ENCODE data around the gene IQSEC1. TPM values are rescaled to one million over a fixed set of nuclear protein-coding genes. Genes with fewer than 3 reads are reported as not detected.

Gene IQSEC1
- total and polyA plus RNA-seq, 10 of the 15 experiments (the other 5 are each of a cell fraction or from before 2014, with no cell fraction given), result 0.92 to 55.2 (median 8.5) TPM

DNA sequence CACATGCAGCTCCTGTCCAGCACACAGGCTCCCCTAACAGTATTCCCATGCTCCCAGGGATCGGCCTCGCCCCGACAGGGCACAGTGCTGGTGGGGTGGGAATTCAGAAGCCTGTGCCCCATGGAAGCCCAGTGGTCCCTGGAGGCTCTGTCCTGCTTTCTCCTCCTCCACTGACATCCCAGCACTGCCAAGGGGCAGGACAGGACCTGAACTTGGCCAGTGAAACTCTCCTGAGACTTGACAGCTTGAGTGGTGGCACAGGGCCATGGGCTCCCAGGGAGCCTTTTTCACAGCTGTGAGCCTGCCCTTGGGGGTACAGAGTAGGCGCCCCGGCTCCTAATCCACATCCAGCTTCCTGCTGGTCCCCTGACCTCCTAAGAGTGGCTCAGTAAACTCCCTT lies 38.4 kb downstream of the IQSEC1 start:
- in situ Hi-C loops (cut with MboI), result no loop called here
- Histone ChIP-seq H2AFZ (ENCODE audit: control insufficient read depth, low read depth, low read length) (no peak overlapping the region), H3K9ac (ENCODE audit: control insufficient read depth, insufficient read depth, low read length) (no peak overlapping the region), H3K36me3 (ENCODE audit: control insufficient read depth in 2 of 2, insufficient read depth in 2 of 2, low read length in 1 of 2) (no peaks in the 10 kb centered on the region), H3K27me3 (replicated peaks in 1 of 2; ENCODE audit: control insufficient read depth in 2 of 2, insufficient read depth in 2 of 2, low read length in 1 of 2) (no peaks in the 10 kb centered on the region), H3K79me2 (ENCODE audit: control insufficient read depth, insufficient read depth, low read length) (no peaks in the 10 kb centered on the region), H3K4me1 (ENCODE audit: control insufficient read depth, insufficient read depth, low read length) (peaks cover 2% of the 10 kb centered on the region), H4K20me1 (ENCODE audit: control insufficient read depth, insufficient read depth) (no peaks in the 10 kb centered on the region), H3K4me2 (ENCODE audit: control insufficient read depth, insufficient read depth) (no peak overlapping the region), H3K27ac (ENCODE audit: control insufficient read depth, insufficient read depth) (no peak overlapping the region), H3K4me3 (no peak overlapping the region), H3K9me3 (replicated peaks; ENCODE audit: control insufficient read depth, insufficient read depth, low read length) (no peaks in the 10 kb centered on the region)
- no TSS peak for BruUV-seq (replicated peaks)
- RAD21 ChIA-PET (ENCODE audit: unreplicated experiment), result no interaction called here
- CTCF ChIA-PET, result interaction anchor here (1.1 kb wide), 1 partner anchor 51 kb away, joined by 4 read pairs; no protein-coding TSS in a partner anchor
- DNase-seq (ENCODE audit: low read depth, low spot score), result no peak
- POLR2A ChIA-PET, result no interaction called here
- 99% methylated on average over 5 of the region's 5 CpGs for WGBS (ENCODE audit: insufficient coverage, insufficient replicate concordance, low lambda C conversion rate, missing lambda C conversion rate)
- no peak for ATAC-seq
- SMC1A ChIA-PET (ENCODE audit: uncharacterized antibody, unreplicated experiment), result interaction anchor here (0.7 to 1.1 kb wide), 2 partner anchors 36 to 39 kb away, joined by 3 read pairs; no protein-coding TSS in a partner anchor
- intact Hi-C loops (cut with micrococcal nuclease; ENCODE audit: unreplicated experiment), result no loop called here
- FAIRE-seq, result no peak
- TF ChIP-seq NR2C2 (IDR thresholded peaks at IDR 0.05; ENCODE audit: borderline replicate concordance, control insufficient read depth, insufficient read length, low read depth) (no peak), HDAC2 (IDR thresholded peaks at IDR 0.05) (no peak), JUNB (IDR thresholded peaks at IDR 0.05) (no peak), FOS (IDR thresholded peaks at IDR 0.05; ENCODE audit: borderline replicate concordance, extremely low read depth, insufficient read length) (no peak), STAT3 (IDR thresholded peaks at IDR 0.05; ENCODE audit: low read depth, low read length) (no peak), SMAD5 (IDR thresholded peaks at IDR 0.05; ENCODE audit: low read depth) (no peak), LARP7 (IDR thresholded peaks at IDR 0.05) (no peak), STAT1 (conservative IDR thresholded peaks at IDR 0.05) (no peak), ZNF207 (IDR thresholded peaks at IDR 0.05; ENCODE audit: borderline replicate concordance) (no peak), SUPT20H (IDR thresholded peaks at IDR 0.05; ENCODE audit: borderline replicate concordance, control insufficient read depth, low read depth, low read length) (no peak), SP1 (IDR thresholded peaks at IDR 0.05; ENCODE audit: low read depth, low read length) (no peak), CREB1 (IDR thresholded peaks at IDR 0.05; ENCODE audit: low read depth) (no peak), HDAC6 (IDR thresholded peaks at IDR 0.05; ENCODE audit: unreplicated experiment) (no peak), YY1 (IDR thresholded peaks at IDR 0.05; ENCODE audit: low read depth, low read length) (no peak), SUZ12 (IDR thresholded peaks at IDR 0.05; ENCODE audit: unreplicated experiment) (no peak), ETV6 (conservative IDR thresholded peaks at IDR 0.05 in 1 of 2, IDR thresholded peaks at IDR 0.05 in 1 of 2; ENCODE audit: borderline replicate concordance in 1 of 2, low read depth in 1 of 2) (no peak)
- TF ChIP-seq, protein P1, sequence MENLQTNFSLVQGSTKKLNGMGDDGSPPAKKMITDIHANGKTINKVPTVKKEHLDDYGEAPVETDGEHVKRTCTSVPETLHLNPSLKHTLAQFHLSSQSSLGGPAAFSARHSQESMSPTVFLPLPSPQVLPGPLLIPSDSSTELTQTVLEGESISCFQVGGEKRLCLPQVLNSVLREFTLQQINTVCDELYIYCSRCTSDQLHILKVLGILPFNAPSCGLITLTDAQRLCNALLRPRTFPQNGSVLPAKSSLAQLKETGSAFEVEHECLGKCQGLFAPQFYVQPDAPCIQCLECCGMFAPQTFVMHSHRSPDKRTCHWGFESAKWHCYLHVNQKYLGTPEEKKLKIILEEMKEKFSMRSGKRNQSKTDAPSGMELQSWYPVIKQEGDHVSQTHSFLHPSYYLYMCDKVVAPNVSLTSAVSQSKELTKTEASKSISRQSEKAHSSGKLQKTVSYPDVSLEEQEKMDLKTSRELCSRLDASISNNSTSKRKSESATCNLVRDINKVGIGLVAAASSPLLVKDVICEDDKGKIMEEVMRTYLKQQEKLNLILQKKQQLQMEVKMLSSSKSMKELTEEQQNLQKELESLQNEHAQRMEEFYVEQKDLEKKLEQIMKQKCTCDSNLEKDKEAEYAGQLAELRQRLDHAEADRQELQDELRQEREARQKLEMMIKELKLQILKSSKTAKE (IDR thresholded peaks at IDR 0.05; ENCODE audit: low read depth, poor library complexity, severe bottlenecking), result no peak
- TF ChIP-seq, protein P2, sequence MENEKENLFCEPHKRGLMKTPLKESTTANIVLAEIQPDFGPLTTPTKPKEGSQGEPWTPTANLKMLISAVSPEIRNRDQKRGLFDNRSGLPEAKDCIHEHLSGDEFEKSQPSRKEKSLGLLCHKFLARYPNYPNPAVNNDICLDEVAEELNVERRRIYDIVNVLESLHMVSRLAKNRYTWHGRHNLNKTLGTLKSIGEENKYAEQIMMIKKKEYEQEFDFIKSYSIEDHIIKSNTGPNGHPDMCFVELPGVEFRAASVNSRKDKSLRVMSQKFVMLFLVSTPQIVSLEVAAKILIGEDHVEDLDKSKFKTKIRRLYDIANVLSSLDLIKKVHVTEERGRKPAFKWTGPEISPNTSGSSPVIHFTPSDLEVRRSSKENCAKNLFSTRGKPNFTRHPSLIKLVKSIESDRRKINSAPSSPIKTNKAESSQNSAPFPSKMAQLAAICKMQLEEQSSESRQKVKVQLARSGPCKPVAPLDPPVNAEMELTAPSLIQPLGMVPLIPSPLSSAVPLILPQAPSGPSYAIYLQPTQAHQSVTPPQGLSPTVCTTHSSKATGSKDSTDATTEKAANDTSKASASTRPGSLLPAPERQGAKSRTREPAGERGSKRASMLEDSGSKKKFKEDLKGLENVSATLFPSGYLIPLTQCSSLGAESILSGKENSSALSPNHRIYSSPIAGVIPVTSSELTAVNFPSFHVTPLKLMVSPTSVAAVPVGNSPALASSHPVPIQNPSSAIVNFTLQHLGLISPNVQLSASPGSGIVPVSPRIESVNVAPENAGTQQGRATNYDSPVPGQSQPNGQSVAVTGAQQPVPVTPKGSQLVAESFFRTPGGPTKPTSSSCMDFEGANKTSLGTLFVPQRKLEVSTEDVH (IDR thresholded peaks at IDR 0.05; ENCODE audit: low read depth, partially characterized antibody), result no peak

All from GM12878 (cell line).